NCI-H1092 treated with DMSO at 0.1 percent for 48 hours (cell line): Measurements from ENCODE around the gene ALDH4A1.
"Not testable (repeated sequence)": the region's sequence is repeated elsewhere in the genome, so short reads cannot be mapped to it uniquely, and the experiment has no call there.

ENCODE experiments used
- DNase-seq: peaks from one replicate; lab custom pipeline; 2025; lab: John Stamatoyannopoulos, UW

The ALDH4A1 gene

DNA sequence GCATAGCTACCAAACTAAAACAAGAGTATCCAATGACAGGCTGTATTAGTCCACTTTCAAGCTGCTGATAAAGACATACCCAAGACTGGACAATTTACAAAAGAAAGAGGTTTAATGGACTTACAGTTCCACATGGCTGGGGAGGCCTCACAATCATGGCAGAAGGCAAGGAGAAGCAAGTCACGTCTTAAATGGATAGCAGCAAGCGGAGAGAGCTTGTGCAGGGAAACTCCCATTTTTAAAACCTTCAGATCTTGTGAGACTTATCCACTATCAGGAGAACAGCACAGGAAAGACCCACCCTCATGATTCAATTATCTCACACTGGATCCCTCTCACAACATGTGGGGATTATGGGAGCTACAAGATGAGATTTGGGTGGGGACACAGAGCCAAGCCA, 54.6 kb downstream of the ALDH4A1 start:
- not testable (repeated sequence) for DNase-seq

DNA sequence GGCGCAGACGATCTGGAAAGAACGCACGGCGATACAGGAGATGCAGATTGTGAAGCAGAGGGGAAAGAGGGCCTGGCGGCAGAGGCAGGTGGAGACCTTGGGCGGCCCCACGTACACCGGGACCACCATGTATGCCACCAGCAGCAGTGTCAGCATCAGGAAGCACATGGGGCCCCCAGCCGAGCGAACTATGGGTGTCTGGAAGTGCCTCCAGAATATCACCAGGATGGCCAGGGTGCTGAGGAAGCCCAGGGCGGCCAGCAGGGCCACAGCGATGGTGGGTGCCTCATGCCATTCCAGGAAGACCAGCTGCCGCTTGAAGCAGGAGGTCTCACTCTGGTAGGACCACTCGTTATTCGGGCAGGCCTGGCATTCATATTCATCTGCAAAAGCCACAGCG, 62.2 kb downstream of the ALDH4A1 start:
- DNase-seq: no peak

DNA sequence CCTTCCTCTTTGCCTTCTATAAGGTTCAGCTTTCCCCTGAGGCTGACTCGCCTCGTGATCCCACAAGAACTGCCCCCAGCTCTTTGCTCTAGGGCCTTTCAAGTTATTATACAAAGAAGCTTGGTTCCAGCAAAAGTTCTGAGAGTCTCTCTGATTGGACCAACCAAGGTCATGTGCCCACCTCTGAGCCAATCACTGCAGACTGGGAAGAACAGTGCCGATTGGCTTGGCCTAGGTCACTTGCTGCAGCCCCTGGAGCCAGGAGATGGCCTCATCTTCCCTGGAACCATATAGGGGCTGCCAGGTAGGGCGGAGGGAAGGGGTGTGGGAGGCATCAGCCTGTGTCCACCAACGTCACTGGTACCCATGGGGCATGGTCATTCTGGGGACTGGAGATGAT, 65.7 kb downstream of the ALDH4A1 start:
- DNase-seq: no peak

DNA sequence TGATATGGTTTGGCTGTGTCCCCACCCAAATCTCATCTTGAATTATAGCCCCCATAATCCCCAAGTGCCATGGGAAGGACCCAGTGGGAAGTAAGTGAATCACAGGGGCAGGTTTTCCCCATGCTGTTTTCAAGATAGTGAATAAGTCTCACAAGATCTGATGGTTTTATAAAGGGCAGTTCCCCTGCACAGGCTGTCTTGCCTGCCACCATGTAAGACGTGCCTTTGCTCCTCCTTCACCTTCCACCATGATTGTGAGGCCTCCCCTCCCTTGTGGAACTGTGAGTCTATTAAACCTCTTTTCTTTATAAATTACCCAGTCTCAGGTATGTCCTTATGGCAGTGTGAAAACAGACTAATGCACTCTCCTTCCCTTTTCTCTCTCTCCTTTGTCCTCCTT, 70.0 kb downstream of the ALDH4A1 start:
- DNase-seq: not testable (repeated sequence)

DNA sequence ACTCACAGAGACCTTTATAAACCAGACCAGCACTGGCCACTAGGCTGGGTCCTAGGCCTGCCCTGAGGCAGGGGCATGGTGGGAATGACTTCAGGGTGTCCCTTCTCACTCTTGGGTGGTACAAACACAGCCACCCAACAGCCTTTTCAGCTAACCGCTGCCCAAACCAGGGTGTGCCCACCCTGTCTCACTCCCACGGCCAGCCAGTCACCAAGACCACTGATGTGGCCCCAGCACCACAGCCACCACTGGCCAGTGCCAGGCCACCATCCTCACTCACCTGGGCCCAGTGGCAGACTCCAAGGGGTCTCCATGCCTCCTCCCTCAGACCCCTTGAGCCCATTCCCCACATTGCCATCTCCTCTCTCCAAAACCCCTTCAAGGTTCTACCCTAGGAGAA, 70.7 kb downstream of the ALDH4A1 start:
- no peak for DNase-seq

DNA sequence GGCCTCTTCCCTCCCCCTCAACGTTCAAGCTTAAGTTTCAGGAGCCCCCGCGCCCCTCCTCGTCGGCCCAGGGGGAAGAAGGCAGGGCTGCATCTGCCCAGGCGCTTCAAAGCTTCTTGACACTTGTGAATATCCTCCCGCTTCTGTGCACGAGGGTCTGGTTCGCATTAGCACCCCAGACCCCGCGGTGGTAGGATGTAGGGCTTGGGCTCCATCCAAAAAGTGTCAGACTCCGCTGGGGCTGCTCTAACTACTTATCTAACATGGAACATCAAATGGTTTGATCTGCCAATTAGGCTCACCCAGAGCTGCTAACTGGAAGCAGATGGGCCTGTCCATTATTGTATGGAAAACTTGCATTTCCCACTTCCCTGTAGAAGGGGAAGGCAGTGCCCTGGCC, 71.8 kb downstream of the ALDH4A1 start:
- no peak for DNase-seq

DNA sequence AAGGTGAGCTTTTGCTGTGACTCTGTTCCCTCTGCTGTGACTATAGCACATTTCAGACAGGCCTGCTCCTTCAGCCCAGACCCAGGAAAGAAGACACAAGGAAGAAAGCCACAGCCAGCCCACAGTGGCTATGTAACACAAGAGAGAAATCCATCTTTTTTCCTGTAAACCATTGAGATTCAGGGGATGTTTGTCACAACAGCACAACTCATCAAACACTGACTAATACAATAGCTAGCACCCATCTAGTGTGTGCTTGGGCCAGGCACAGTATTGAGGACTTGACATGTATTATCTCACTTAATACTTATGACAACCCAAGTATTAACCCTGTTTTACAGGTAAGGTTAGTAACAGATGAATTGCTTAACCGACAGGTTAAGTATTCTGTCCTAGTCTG, 72.7 kb downstream of the ALDH4A1 start:
- DNase-seq: no peak

DNA sequence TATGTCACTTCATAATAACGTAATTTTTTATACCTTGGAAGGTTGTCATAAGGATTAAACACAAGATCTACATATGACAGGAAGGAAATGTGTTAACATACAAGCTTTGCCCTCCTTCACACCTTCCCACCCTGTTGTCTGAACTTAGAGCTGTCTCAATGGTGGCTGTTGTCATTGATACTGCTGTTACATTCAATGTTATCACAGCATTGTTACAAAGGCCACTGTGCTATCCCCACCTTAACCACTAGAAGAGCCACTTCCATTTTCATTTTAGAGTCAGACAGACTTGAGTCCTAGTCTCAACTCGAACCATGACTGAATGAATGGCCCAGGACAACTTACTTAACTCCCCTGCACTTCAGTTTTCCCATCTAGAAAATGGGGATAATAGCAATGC, 74.1 kb downstream of the ALDH4A1 start:
- DNase-seq: no peak

DNA sequence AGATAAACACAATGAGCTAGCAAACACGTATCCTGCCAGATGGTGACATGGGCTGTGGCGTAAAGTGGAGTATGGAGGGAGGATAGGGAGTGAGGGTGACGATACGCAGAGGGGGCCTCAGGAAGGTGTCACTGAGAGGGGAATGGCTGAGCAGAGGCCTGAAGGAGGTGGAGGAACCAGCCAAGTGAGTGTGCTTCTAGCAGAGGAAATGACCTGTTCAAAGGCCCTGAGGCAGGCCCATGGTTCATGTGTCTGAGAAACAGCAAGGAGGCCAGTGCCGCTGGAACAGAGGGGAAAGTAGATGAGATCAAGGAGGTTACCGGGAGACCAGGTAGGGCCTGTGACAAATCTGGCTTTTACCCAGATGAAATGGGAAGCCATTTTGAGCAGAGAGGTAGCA, 78.9 kb downstream of the ALDH4A1 start:
- DNase-seq: no peak
